Activated T-cell treated with anti-CD3 and anti-CD28 coated beads for 48 hours (primary cell): ENCODE data around the gene FANCL.
"Not testable (repeated sequence)": the region's sequence is repeated elsewhere in the genome, so short reads cannot be mapped to it uniquely, and the experiment has no call there.

ENCODE experiments used
- DNase-seq: peaks from one replicate; pipeline ENCODE4 v3.0.0-alpha.2; 2020; ENCODE audit warnings: low read depth

The FANCL gene

DNA sequence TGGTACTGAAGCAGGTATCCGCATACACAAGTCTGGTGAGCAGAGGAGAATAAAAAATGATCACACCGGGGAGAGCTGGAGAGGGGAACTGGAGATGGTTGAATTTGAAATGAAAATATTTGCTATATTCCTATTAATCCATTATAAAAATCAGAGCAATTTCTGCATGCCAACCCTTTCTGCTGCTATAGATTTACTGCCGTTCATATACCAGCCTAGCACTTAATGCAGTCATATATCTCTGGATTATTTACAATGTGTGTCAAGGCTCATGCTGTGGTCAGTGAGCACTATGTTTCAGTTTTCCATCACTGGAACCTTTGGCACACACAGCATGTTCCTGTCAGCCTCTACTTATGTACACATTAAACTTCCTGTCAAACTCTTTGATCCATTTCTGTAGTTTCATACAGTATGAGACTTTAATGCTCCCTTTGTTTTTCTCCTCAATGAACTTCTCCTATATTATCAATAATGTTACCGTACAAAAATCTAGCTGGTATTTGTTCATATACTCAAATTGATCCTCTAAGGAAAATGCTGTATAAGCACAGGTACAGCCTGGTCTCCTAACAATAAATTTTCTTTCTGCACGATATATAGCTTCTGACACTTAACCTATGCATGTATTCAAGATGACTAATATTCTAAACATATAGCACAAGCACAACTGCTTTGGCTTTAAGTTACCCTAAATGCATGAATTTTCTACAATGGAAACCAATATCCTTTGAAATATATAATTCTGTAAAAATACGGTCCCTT, 36.7 kb downstream of the FANCL start:
- no peak for DNase-seq

DNA sequence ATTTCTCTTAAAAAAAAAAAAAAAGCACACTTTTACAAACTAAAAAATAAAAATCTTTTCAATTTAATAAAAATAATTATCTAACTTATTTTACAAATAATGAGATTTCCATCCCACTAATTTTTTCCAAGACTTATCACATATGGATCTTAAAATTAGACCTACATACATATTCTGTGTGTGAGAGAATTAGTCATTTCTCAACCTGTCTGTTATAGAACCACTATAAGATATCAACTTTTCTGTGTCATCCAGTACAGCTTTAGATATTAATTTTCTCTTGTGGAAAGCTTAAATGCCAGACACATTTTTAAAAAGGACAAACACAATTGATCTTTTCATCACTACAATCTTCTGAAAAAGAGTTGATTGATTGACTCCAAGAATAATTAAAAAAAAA, 38.1 kb downstream of the FANCL start:
- no peak for DNase-seq

DNA sequence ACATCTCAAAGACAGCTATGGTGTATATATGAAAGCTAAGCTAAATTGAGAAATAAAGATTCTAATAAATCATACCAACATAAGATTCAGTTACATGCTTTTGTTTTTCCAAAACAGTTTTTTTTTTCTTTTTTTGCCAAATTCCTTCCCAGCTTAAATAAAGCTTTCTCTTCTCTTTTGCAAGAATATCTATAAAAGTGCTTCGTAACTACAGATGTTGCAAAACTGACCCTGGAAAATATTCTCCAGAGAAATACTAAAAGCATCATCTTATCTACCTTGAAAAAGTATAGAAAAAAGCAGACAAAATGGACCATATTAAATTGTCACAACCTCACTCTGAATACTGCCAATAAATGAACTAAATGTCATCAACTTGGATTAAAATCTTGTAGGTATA, 38.7 kb downstream of the FANCL start:
- DNase-seq: no peak

DNA sequence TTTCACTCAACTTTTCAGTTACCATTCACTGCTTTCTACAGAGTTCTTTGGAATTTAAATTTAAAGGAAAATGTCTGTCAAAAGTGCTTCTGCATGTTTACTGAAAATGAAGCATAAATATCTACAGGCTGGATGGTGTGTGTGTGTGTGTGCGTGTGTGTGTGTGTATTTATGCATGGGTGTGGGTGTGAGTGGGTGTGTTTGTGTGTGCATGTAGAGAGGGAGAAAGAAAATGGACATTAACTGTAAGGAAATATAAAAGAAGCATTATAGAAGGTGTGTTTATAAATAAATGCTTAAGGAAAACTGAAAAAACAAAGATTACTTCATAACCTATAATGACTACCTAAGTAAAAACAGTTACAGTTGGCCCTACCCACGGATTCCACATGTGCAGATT, 43.2 kb downstream of the FANCL start:
- no peak for DNase-seq

DNA sequence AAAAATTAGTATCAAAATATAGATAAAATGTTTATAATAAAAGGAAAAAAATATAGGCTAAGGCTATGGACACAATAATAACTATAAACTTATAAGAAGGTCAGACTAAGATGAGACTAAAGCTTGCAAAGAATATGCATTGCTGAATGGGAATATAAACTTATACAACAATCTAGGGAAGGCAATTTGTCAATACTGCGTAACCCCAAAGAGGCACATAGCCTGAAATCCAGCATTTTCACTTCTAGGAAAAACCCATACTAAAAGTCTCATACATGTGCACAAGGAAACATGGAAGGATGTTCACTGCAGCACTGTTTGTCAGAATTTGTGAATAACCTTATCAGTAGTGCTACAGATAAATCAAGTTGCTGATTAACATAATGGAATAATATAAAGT, 45.5 kb downstream of the FANCL start:
- no peak for DNase-seq

DNA sequence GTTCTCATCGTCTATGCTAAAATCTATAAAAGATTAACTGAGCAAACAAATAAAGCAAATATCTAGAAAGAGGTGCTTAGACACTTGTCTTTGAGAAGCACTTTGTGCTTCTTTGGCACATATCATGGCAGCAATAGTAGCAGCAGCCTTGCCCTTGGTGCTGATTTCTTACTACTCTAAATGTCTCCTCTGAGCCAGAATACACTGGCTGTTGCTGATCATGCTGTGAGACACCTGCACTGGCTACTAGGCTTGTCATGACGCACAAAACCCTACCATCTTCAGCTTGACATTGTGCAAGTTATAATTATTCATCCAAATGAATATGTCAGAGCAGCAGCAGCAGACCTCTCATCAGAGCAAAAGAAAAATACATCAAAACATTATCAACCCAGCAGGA, 46.7 kb downstream of the FANCL start:
- no peak for DNase-seq

DNA sequence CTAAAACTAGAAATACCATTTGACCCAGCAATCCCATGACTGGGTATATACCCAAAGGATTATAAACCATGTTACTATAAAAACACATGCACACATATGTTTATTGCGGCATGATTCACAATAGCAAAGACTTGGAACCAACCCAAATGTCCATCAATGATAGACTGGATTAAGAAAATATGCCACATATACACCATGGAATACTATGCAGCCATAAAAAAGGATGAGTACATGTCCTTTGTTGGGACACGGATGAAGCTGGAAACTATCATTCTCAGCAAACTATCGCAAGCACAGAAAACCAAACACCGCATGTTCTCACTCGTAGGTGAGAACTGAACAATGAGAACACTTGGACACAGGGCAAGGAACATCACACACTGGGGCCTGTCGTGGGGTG, 54.1 kb downstream of the FANCL start:
- DNase-seq: not testable (repeated sequence)

DNA sequence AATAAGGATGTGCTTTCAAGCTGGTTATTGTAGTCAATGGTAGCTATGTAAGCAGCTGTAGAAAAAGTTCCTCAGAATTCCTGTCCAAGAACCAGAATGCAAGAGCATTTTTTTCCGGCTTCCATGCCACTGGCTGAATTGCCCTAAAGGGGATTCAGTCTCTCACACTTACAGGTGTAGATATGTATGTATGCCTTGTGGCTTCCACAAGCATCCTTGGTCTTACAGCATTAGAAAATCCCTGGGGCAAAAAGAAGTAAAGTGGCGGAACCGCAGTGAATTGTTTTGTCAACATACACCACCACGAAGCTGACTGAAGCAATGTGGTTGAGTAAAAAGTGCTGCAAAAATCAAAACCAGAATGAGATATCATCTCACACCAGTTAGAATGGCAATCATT, 54.6 kb downstream of the FANCL start:
- DNase-seq: no peak

DNA sequence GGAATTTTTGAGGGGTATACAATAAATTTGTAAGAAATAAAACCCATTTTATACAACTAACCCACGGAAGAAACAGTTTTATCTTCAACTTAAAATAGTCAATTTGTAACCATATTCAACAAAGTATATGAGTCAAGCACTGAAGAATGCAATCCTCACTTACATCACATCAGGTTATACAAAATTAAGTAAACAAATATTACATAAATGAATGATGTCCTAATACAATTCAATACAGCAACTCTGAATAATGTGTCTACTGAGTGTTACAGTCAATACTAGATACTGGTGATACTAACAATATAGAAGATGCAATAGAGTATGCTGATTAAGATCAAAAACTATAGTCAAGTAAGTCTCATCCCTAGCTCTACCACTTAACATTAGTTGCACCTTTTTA, 58.6 kb downstream of the FANCL start:
- no peak for DNase-seq

DNA sequence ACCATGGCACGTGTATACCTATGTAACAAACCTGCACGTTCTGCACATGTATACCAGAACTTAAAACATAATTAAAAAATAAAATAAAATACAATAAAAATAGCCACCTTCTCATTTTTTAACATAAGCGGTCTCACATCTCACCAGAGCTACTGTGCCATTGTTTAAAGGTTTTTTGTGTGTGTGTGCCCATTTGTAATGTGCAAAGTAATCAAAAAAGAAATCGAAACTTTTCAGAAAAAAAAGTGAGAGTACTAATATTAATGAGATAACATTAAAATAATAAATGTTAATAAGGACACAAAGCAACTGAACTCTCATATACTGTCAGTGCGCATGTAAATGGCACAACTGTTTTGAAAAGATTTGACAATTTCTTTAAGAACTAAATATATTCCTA, 60.5 kb downstream of the FANCL start:
- DNase-seq: no peak

DNA sequence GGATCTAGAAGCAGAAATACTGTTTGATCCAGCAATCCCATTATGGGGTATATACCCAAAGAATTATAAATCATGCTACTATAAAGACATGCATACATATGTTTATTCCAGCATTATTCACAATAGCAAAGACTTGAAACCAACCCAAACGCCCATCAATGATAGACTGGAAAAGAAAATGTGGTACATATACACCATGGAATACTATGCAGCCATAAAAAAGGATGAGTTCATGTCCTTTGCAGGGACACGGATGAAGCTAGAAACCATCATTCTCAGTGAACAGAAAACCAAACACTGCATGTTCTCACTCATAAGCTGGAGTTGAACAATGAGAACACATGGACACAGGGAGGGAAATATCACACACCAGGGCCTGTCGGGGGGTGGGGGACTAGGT, 61.0 kb downstream of the FANCL start:
- not testable (repeated sequence) for DNase-seq

DNA sequence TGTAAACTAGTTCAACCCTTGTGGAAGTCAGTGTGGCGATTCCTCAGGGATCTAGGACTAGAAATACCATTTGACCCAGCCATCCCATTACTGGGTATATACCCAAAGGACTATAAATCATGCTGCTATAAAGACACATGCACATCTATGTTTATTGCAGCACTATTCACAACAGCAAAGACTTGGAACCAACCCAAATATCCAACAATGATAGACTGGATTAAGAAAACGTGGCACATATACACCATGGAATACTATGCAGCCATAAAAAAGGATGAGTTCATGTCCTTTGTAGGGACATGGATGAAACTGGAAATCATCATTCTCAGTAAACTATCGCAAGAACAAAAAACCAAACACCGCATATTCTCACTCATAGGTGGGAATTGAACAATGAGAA, 63.9 kb downstream of the FANCL start:
- DNase-seq: not testable (repeated sequence)

DNA sequence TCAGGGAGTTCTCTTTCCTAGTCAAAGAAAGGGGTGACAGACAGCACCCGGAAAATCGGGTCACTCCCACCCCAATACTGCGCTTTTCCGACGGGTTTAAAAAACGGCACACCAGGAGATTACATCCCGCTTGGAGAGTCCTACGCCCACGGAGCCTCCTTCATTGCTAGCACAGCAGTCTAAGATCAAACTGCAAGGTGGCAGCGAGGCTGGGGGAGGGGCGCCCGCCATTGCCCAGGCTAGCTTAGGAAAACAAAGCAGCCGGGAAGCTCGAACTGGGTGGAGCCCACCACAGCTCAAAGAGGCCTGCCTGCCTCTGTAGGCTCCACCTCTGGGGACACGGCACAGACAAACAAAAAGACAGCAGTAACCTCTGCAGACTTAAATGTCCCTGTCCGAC, 69.3 kb downstream of the FANCL start:
- DNase-seq: not testable (repeated sequence)

DNA sequence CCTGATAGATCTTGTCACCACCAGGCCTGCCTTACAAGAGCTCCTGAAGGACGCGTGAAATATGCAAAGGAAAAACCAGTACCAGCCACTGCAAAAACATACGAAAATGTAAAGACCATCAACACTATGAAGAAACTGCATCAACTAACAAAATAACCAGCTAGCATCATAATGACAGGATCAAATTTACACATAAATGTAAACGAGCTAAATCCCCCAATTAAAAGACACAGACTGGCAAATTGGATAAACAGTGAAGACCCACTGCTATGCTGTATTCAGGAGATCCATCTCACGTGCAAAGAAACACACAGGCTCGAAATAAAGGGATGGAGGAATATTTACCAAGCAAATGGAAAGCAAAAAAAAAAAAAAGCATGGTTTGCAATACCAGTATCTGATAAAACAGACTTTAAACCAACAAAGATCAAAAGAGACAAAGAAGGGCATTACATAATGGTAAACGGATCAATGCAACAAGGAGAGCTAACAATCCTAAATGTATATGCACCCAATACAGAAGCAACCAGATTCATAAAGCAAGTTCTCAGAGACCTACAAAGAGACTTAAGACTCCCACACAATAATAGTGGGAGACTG, 70.7 kb downstream of the FANCL start:
- DNase-seq: not testable (repeated sequence)

DNA sequence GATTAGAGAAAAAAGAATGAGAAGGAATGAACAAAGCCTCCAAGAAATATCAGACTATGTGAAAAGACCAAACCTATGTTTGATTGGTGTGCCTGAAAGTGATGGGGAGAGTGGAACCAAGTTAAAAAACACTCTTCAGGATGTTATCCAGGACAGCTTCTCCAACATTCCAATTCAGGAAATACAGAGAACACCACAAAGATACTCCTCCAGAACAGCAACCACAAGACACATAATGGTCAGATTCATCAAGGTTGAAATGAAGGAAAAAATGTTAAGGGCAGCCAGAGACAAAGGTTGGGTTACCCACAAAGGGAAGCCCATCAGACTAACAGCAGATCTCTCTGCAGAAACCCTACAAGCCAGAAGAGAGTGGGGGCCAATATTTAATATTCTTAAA, 71.3 kb downstream of the FANCL start:
- DNase-seq: not testable (repeated sequence)

DNA sequence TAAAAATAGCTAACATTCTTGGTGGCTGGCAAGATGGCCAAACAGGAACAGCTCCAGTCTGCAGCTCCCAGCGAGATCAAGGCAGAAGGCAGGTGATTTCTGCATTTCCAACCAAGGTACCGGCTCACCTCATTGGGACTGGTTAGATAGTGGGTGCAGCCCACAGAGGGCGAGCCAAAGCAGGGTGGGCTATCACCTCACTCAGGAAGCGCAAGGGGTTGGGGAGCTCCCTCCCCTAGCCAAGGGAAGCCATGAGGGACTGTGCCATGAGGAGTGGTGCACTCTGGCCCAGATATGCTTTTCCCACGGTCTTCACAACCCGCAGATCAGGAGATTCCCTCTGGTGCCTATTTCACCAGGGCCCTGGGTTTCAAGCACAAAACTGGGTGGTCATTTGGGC, 73.0 kb downstream of the FANCL start:
- DNase-seq: not testable (repeated sequence)

DNA sequence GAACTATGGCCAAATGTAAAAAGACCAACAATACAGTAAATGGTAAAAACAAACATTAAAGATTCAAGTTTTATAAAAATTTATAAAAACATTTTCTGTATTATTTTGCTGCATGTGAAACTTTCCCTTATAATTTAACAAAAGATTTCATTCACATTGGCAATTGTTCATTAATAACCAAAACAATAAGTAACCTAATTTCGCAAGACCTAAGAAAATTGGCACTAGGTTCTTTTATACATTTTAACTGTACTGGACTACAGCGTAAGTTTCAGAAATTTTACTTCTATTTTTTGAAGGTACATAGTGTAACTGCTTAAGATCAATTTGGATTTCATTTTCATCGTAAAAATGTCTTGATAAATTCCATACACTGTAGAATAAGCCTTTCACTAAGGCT, 77.2 kb downstream of the FANCL start:
- no peak for DNase-seq

DNA sequence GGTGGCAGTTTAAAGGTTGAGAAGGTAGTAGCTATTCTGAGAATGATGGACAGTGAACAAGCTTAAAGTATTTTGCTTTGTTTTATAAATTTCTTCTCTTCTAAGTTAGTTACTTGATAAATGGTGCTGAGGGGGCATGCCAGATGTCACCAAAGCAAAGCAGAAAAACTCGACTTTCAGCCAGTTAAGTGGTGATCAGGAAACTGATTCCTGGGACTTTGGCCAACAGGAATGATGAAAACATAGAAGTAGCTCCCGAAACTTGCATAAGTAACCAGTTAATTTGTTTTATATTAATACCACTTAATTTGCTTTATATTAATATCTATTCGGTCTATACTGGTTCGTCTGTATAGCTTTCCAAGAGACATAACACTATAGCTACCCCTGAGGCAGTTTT, 82.6 kb downstream of the FANCL start:
- DNase-seq: no peak

DNA sequence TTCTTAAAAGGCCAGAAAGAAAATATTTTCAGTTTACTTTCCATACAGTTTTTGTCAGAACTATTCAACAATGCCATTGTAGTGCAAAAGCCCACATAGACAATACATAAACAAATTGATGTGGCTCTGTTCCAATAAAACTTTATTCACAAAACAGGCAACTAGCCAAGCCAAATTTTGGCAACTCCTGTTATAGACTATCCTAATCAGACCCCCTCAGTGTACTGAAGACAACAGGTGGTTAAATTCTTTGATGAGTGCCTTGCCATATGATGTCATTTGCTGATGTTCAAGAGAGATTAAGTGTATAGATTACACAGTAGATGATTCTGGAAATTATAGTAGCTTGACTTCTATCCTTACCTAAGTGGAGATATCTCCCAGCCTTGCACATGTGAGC, 83.4 kb downstream of the FANCL start:
- no peak for DNase-seq

DNA sequence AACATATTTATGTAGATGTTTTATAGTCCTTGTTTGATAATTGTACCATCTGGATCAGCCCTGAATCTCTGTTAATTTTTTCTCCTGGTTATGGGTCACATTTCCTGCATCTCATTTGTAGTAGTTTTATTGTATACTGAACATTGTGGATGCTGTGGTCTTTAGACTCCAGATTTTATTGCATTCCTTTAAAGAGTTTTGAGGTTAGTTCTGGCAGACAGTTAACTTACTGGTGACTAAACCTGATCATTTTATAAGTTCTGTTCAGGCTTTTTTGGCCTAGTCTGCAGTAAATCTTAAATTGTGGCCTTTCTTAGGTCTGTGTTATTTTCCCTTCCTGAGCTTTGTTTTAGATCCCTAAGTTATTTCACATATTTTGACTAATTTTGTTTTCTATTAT, 84.3 kb downstream of the FANCL start:
- no peak for DNase-seq

DNA sequence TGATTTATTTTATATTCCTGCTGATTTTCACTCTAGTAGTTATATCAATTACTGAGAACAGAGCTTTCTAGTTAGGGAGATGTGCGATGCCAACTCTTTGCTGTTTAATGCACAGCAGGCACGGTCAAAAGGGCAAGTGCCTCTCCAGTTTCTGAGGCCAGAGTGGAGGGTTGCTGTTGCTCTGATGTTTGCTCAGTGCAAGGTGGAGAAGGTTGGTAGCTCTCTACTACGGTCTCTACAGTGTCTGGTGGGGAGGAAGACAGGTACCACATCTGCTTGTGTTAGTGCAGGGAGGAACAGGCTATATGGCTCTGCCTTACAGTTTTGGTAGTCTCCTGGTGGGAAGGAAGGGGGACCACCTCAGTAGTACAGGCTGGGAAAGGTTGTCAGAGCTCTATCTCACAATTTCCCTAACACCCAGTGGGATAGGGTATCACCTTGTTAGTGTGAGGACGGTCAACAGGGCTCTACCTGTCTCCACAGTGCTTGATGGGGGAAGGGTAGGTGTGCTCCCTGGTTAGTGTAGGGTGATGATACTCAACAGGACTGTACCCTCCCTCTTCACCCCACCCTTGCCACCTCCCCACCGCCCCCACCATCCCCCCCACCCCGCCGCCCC, 85.9 kb downstream of the FANCL start:
- DNase-seq: no peak

DNA sequence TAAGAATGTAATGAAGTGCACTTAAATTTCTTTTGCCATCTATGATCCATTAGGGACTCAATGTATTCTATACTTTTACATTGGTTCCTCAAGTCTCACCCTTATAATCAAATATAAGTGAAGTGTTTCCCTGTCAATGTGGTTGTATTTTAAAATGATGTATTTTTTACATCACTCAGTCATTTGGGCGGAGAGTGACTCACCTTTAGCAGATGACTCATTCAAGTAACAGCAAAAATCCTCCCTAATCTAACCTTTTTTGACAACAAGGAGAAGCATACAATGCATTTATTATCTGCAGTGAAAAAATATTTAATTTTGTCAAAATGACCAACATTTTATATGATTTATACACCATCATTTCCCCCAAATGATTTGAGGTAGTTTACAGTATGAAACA, 94.4 kb downstream of the FANCL start:
- no peak for DNase-seq

DNA sequence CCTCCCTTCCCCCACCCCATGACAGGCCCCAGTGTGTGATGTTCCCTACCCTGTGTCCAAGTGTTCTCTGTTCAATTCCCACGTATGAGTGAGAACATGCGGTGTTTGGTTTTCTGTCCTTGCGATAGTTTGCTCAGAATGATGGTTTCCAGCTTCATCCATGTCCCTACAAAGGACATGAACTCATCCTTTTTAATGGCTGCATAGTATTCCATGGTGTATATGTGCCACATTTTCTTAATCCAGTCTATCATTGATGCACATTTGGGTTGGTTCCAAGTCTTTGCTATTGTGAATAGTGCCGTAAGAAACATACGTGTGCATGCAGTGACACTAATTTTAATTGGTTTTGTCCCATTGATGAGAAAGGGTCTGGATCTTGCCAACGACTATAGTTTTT, 95.4 kb downstream of the FANCL start:
- DNase-seq: not testable (repeated sequence)
